ENCODE results near the gene SYDE1.

Gene SYDE1

GRCh38 chr19:15125232-15126067 is 18.2 kb downstream of the SYDE1 start:
- DNase-seq, result peak; percentile 90

- no peak for DNase-seq
These were observed 19.1 kb downstream of the SYDE1 start for GRCh38 chr19:15126131-15126910.

- no peak for DNase-seq
These were observed 21.1 kb downstream of the SYDE1 start for GRCh38 chr19:15128162-15128770.

GRCh38 chr19:15129856-15130585 is 22.8 kb downstream of the SYDE1 start:
- DNase-seq, result no peak

GRCh38 chr19:15136234-15136954 is 29.2 kb downstream of the SYDE1 start:
- no peak for DNase-seq

GRCh38 chr19:15137777-15138176 is 30.6 kb downstream of the SYDE1 start:
- no peak for DNase-seq

GRCh38 chr19:15138427-15138826 is 31.2 kb downstream of the SYDE1 start:
- no peak for DNase-seq

- no peak for DNase-seq
These were observed 33.9 kb downstream of the SYDE1 start for GRCh38 chr19:15141143-15141542.

- no peak for DNase-seq
These were observed 35.1 kb downstream of the SYDE1 start for GRCh38 chr19:15142313-15142712.

- DNase-seq, result no peak
These were observed 36.9 kb downstream of the SYDE1 start for GRCh38 chr19:15144046-15144646.

GRCh38 chr19:15147090-15147489 is 39.9 kb downstream of the SYDE1 start:
- DNase-seq, result no peak

GRCh38 chr19:15149737-15150136 is 42.5 kb downstream of the SYDE1 start:
- DNase-seq, result no peak

- DNase-seq, result peak; percentile 2
These were observed 46.9 kb downstream of the SYDE1 start for GRCh38 chr19:15154002-15154612.

- no peak for DNase-seq
These were observed 48.1 kb downstream of the SYDE1 start for GRCh38 chr19:15155296-15155695.

GRCh38 chr19:15156391-15156790 is 49.2 kb downstream of the SYDE1 start:
- no peak for DNase-seq

GRCh38 chr19:15159251-15159650 is 52.0 kb downstream of the SYDE1 start:
- DNase-seq, result no peak

GRCh38 chr19:15161028-15161984 is 54.1 kb downstream of the SYDE1 start:
- DNase-seq, result no peak
